Adipocyte (in vitro differentiated cells): ENCODE results near the gene PGPEP1.
"Not testable (repeated sequence)": the region's sequence is repeated elsewhere in the genome, so short reads cannot be mapped to it uniquely, and the experiment has no call there.

ENCODE experiments used
- DNase-seq: peaks from one replicate; pipeline ENCODE4 v3.0.0-alpha.2; 2015; ENCODE audit warnings: low read depth
- H3K27me3 ChIP-seq: replicated peaks from 2 replicates; pipeline ENCODE4 v1.7.0; 2013; ENCODE audit warnings: mild to moderate bottlenecking, low read length, moderate library complexity; ENCODE audit not compliant: control insufficient read depth, insufficient read depth
- H3K36me3 ChIP-seq: 2 replicates; pipeline ENCODE4 v1.7.0; 2013; ENCODE audit warnings: low read length, mild to moderate bottlenecking, moderate library complexity; ENCODE audit not compliant: control insufficient read depth, insufficient read depth, severe bottlenecking
- H3K4me1 ChIP-seq: 2 replicates; pipeline ENCODE4 v1.7.0; 2013; ENCODE audit warnings: mild to moderate bottlenecking, low read length, moderate library complexity; ENCODE audit not compliant: control insufficient read depth, insufficient read depth
- H3K4me3 ChIP-seq: 2 replicates; pipeline ENCODE4 v1.7.0; 2013; ENCODE audit warnings: mild to moderate bottlenecking, low read length, moderate library complexity
- H3K9ac ChIP-seq: 2 replicates; pipeline ENCODE4 v1.7.0; 2013; ENCODE audit warnings: mild to moderate bottlenecking, low read length, moderate library complexity
- H3K9me3 ChIP-seq: 2 replicates; pipeline ENCODE4 v1.7.0; 2013; ENCODE audit warnings: mild to moderate bottlenecking, low read length, moderate library complexity; ENCODE audit not compliant: control insufficient read depth

The PGPEP1 gene

DNA sequence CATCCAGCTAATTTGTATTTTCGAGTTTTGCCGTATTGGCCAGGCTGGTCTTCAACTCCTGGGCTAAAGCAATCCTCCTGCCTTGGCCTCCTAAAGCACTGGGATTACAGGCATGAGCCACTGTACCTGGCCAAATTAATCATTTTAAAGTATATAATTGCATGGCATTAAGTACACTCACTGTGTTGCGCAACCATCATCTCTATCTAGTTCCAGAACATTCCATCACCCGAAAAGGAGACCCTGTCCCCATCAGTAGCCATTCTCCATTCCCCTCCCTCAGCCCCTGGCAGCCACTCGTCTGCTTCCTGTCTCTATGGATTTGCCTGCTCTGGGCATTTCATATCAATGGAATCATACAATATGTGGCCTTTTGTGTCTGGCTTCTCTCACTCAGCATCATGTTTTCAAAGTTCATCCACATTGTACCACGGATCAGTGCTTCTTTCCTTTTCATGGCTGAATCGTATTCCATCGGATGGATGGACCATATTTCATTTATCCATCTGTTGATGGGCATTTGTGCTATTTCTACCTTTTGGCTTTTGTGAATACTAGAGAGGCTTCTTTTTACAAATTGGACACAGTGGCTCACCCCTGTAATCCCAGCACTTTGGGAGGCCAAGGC is 13.1 kb downstream of the PGPEP1 start:
- no peak for DNase-seq
- H3K9me3 ChIP-seq = peaks cover 6% of the 10 kb centered on the region
- H3K9ac ChIP-seq = no peak overlapping the region
- no peaks in the 10 kb centered on the region for H3K4me1 ChIP-seq
- peaks cover 19% of the 10 kb centered on the region for H3K36me3 ChIP-seq
- H3K27me3 ChIP-seq = no peaks in the 10 kb centered on the region
- H3K4me3 ChIP-seq = no peak overlapping the region

DNA sequence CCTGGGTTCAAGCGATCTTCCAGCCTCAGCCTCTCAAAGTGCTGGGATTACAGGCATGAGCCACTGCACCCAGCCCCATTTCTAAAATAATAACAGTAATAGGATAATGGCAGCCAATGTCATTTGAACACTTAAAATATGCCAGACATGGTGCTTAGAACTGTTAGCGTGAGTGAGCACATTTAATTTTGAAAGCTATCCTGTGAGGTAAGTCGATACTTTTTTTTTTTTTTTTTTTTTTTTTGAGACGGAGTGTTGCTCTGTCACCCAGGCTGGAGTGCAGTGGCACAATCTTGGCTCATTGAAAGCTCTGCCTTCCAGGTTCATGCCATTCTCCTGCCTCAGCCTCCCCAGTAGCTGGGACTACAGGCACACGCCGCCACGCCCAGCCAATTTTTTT is 14.3 kb downstream of the PGPEP1 start:
- H3K4me1 ChIP-seq, DNase-seq, H3K4me3 ChIP-seq, H3K27me3 ChIP-seq, H3K9me3 ChIP-seq, H3K9ac ChIP-seq: not testable (repeated sequence)
- peaks cover 26% of the 10 kb centered on the region for H3K36me3 ChIP-seq

DNA sequence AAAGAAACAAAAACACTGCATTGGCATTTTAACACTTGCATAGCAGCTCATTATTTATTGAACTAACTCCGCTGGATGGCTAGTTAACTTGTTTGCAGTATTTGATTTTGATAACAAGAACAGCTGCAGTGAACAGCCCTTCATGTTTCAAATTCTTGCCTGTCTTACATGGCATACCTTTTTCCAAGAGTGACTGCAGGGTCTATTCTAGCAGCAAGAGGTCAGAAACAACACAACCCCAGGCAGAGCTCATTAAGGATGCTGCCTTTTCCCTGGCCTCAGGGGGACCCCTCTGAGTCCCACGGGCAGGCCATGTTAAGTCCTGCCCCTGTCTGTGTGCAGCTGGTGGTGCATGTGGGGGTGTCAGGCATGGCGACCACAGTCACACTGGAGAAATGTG is 16.6 kb downstream of the PGPEP1 start:
- Histone ChIP-seq H3K27me3 (no peaks in the 10 kb centered on the region), H3K4me3 (no peak overlapping the region), H3K36me3 (peaks cover 35% of the 10 kb centered on the region), H3K9me3 (peaks cover 6% of the 10 kb centered on the region), H3K4me1 (no peaks in the 10 kb centered on the region), H3K9ac (no peak overlapping the region)
- DNase-seq = no peak

DNA sequence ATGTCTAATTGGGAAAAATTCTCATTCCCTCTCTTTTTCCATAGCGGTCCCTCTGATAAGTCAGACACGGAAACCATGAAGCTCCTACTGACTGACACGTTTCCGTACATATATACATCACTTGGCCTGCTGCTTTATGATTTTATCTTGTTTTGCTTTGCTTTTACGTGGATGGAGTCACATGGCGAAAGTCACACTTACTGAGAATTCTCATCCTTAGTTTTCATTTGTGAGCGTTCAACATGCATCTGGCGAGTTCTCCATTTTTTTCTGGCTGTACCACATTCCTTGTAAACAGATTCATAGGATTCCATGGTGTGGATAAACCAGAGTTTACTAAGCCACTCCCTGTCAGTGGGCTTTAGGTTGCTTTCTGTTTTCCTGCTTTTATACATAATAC is 21.2 kb downstream of the PGPEP1 start:
- Histone ChIP-seq H3K36me3 (peaks cover 36% of the 10 kb centered on the region), H3K4me3 (no peak overlapping the region), H3K4me1 (peaks cover 12% of the 10 kb centered on the region), H3K27me3 (no peaks in the 10 kb centered on the region), H3K9ac (no peak overlapping the region), H3K9me3 (peaks cover 6% of the 10 kb centered on the region)
- no peak for DNase-seq

DNA sequence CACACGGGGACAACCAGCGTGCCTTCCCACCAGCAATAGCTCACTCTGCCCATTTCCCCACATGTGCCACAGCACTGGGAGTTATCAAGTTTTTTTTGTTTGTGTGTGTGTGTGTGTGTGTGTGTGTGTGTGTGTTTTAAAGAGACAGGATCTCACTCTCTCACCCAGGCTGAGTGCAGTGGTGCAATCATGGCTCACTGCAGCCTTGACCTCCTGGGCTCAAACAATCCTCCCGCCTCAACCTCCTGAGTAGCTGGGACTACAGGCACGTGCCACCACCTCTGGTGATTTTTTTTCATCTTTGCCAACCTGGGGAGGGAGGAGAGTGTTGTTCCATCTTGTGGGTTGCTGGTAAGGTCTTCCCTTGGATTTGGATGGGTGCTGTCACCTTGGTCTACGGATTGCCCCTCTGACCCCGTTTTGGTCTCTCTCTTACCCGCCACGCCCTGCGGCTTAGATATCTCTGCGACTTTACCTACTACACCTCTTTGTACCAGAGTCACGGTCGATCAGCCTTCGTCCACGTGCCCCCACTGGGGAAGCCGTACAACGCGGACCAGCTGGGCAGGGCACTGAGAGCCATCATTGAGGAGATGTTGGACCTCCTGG is 22.6 kb downstream of the PGPEP1 start:
- H3K36me3 ChIP-seq = peaks cover 24% of the 10 kb centered on the region
- H3K9ac ChIP-seq = no peak overlapping the region
- peaks cover 12% of the 10 kb centered on the region for H3K4me1 ChIP-seq
- H3K27me3 ChIP-seq = no peaks in the 10 kb centered on the region
- no peaks in the 10 kb centered on the region for H3K9me3 ChIP-seq
- DNase-seq = no peak
- H3K4me3 ChIP-seq = no peak overlapping the region

DNA sequence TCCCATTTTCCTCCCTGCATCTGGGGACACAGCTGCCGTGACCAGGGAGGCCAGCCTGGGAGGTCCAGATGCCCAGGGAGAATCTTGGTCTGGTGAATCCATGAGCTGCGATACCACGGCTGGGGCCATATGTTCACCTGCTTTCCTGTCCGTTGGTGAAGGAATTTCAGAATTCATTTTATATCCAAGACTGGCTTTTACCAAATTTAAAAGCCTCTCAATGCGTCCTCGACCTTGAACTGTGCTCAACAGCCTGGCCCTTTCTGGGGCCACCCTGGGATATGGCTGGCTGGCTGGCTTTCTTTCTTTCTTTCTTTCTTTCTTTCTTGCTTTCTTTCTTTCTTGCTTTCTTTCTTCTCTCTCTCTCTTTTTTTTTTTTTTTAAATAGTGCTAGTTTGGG is 23.4 kb downstream of the PGPEP1 start:
- Histone ChIP-seq H3K4me1 (peaks cover 12% of the 10 kb centered on the region), H3K9ac (peak overlapping the region; percentile 15), H3K27me3 (no peaks in the 10 kb centered on the region), H3K4me3 (no peak overlapping the region), H3K9me3 (no peaks in the 10 kb centered on the region), H3K36me3 (peaks cover 23% of the 10 kb centered on the region)
- DNase-seq = no peak

DNA sequence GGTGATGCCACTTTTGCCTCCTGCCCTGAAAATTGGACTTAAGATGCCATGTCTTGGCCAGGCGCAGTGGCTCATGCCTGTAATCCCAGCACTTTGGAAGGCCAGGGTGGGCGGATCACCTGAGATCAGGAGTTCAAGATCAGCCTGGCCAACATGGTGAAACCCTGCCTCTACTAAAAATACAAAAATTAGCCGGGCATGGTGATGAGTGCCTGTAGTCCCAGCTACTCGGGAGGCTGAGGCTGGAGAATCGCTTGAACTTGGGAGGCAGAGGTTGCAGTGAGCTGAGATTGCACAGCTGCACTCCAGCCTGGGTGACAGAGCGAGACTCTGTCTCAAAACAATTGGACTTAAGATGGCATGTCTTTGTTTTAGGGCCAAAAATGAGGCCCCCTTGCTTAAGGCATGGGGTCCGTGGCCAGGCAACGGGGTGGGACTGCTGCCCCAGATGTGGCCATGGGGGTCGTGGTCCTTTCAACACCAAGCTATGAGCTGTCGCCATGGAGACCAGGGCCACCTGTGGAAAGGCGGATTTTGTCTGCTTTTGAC is 24.0 kb downstream of the PGPEP1 start:
- not testable (repeated sequence) for H3K27me3 ChIP-seq, H3K9me3 ChIP-seq, H3K4me3 ChIP-seq, DNase-seq
- H3K9ac ChIP-seq = peak overlapping the region; percentile 82
- H3K4me1 ChIP-seq = peaks cover 12% of the 10 kb centered on the region
- peaks cover 20% of the 10 kb centered on the region for H3K36me3 ChIP-seq

DNA sequence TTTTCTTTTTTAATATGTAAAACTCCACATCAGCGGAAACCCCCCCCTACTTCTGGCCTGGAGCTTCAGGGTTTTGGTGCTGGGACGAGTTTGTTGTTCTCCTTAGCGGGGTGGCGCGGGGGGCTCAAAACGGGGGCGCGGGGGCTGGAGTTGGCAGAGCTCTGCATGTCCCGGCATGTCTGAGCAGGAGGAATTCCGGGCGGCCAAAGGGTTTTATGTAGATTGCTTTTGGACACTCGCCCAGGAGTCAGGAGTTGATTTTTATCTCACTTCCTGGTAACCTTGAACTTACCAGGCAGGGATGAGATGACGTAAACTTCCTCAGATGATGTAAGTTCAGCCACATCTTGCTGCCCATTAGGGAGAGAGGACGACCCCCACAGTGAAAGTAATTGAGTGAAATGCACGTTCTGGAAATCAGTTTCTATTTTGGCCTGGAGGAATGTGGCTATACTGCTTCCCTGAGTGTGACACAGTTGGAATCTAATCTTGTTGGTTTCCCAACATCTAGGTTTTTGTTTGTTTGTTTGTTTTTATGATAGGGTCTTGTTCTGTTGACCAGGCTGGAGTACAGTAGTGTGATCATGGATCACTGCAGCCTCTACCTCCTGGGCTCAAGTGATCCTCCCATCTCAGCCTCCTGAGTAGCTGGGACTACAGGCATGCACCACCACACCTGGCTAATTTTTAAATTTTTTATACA is 24.6 kb downstream of the PGPEP1 start:
- Histone ChIP-seq H3K9me3 (no peaks in the 10 kb centered on the region), H3K4me1 (peaks cover 12% of the 10 kb centered on the region), H3K36me3 (peaks cover 15% of the 10 kb centered on the region), H3K27me3 (no peaks in the 10 kb centered on the region), H3K4me3 (no peak overlapping the region), H3K9ac (peak overlapping the region; percentile 82)
- DNase-seq = peak; percentile 97

DNA sequence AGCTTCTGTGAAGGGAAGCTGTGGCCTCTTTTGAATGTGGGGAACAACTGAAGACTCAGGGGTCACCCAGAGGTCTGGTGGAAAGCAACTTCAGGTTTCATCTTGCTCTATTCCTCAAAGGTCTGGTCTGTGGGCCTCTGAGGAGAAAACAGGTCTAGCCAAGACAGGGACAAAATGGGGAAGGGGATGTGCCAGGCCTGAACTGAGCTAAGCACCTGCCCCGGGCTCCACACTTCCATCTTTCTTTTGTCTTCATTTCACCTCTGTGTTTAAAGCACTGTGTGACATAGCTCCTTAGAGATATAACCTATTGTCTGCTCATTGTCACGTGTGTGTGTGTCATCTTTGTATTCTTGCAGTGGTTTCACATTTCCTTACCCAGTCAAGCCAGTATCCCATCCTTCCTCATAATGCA is 25.6 kb downstream of the PGPEP1 start:
- Histone ChIP-seq H3K9ac (no peak overlapping the region), H3K27me3 (no peaks in the 10 kb centered on the region), H3K36me3 (peaks cover 15% of the 10 kb centered on the region), H3K4me1 (peaks cover 12% of the 10 kb centered on the region), H3K4me3 (no peak overlapping the region), H3K9me3 (no peaks in the 10 kb centered on the region)
- DNase-seq = no peak

DNA sequence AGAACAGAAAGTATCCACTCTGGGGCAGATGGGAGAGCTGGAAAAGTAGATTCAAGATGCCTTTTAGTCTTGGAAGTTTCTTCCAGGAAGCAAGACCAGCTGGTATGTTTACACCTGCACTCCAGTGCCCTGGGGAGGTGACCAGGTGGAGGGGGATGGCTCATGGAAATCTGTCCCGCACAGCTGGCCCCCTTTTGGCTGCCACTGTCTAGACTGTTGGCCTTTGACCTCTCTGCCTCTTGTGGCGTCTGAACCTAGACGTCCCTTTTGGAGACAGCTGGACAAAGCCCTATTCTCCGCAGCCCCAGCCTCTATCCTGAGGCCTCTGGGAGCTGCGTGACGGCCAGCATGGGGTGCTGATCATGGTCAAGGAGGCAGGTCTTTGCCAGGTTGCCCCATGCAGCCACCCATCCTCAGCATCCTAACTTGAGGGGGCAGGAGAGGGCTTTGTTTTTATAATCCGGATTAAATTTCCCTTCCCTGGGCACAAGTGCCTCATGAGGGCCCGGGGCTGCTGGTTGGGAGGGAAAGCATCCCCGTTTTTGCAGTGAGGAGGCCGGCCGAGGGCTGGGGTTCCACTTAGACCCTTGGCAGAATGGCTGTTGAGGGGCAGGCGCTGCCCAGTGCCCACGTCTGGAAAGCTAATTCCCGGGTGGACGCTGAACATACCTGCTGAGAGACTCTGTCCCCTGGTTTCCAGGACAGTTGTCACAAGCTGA is 28.3 kb downstream of the PGPEP1 start:
- Histone ChIP-seq H3K4me3 (no peak overlapping the region), H3K4me1 (peaks cover 14% of the 10 kb centered on the region), H3K36me3 (peaks cover 1% of the 10 kb centered on the region), H3K27me3 (no peaks in the 10 kb centered on the region), H3K9me3 (no peaks in the 10 kb centered on the region), H3K9ac (no peak overlapping the region)
- no peak for DNase-seq

DNA sequence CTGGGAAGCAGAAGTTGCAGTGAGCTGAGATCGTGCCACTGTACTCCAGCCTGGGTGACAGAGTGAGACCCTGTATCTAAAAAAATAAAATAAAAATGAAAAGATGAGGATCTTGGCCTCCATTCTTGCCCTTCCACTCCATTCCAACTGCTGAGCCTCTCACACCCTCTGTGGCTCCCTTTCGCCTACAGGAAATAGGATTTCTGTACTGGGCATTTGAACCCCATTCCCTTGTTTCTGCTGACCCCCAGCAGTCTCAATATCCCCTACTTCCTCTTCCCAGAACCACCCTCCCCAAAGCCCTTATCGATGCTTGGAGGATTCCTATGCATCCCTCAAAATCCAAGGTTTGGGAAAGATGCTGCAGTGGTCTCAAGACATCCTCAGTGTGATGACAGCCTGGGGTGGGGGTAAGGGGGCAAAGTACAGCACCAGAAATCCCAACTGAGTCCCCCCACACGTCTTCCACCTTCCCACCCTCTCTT is 33.1 kb downstream of the PGPEP1 start:
- Histone ChIP-seq H3K9ac (peak overlapping the region; percentile 63), H3K9me3 (no peaks in the 10 kb centered on the region), H3K4me3 (peak overlapping the region; percentile 30), H3K27me3 (no peaks in the 10 kb centered on the region), H3K36me3 (no peaks in the 10 kb centered on the region), H3K4me1 (peaks cover 20% of the 10 kb centered on the region)
- DNase-seq = no peak
